Motor neuron (in vitro differentiated cells): ENCODE results near the gene GPR12. TPM values are rescaled to one million over a fixed set of nuclear protein-coding genes. Genes with fewer than 3 reads are reported as not detected.
A peak's percentile ranks its signal among the peaks of the same experiment; 100 is the strongest.

ENCODE experiments used
- ATAC-seq, 8 experiments: fragments of 200-7000 bp; cut with Tn5 transposase; replicated peaks in 6 of 8; 2 replicates each; pipeline ENCODE4 v1.8.0; 2021; ENCODE audit warnings: mild to moderate bottlenecking in 8 of 8, moderate library complexity in 8 of 8
- H3K27ac ChIP-seq, 2 donors: fragments of 250-450 bp; sonication (Bioruptor Pico); 2 replicates each; pipeline ENCODE4 v1.9.0; 2021; ENCODE audit warnings: antibody characterized with exemption in 2 of 2, mild to moderate bottlenecking in 2 of 2, moderate library complexity in 1 of 2
- H3K4me1 ChIP-seq, 2 donors: fragments of 250-450 bp; sonication (Bioruptor Pico); replicated peaks in 1 of 2; 2 replicates each; pipeline ENCODE4 v1.6.1; 2021; ENCODE audit warnings: antibody characterized with exemption in 2 of 2, mild to moderate bottlenecking in 2 of 2, moderate library complexity in 1 of 2
- H3K4me3 ChIP-seq, 5 donors: fragments of 250-450 bp; sonication (Bioruptor Pico); 2 replicates each; pipeline ENCODE4 v1.9.0; 2021; ENCODE audit warnings: antibody characterized with exemption in 5 of 5, mild to moderate bottlenecking in 5 of 5, moderate library complexity in 4 of 5
- WGBS, 10 experiments: fragments of 450-650 bp; shearing (Covaris generic); methylation state at CpG; one replicate each; pipeline ENCODE4 v1.0.0; 2022; 5-methylcytosine and 5-hydroxymethylcytosine counted together
- in situ Hi-C, 9 experiments: fragments of 400-800 bp; cut with MboI; loops; one replicate each; pipeline ENCODE4 v1.15.0; 2021; ENCODE audit warnings: low sequenced_read_pairs in 9 of 9, low pct_unique_long_range_greater_than_20kb in 2 of 9; ENCODE audit not compliant: unreplicated experiment in 9 of 9
- total RNA-seq, 8 experiments: library from RNA; unstranded; fragments of 300-600 nt; gene quantifications; 2 replicates each; pipeline versions ENCODE4 v1.2.3 to v1.2.4, GENCODE V29; 2022

The GPR12 gene
- 1 to 10 TPM in 4 of 8 experiments, under 1 TPM in 2, not detected in 2; 0.17 to 3.5 (median 2.1) TPM for total RNA-seq

GRCh38 chr13:26759907-26760831 lies at the start of gene GPR12:
Gene GPR12 (minus strand): TSS chr13:26760786. CDS start chr13:26759827, 959 bp downstream.
- H3K27ac ChIP-seq: no peak within 1 kb of the TSS
- WGBS, 10 experiments: 0 to 2% (median 0%) methylated on average over 1 to 10 of the region's 87 CpGs; no CpG with 5 or more reads in 2 of the 10 experiments
- in situ Hi-C loops: no loop called here
- H3K4me3 ChIP-seq: peak within 1 kb of the TSS; percentile 36 to 55 (median 43)
- H3K4me1 ChIP-seq: peaks cover 11 to 17% of the 10 kb centered on the region in 2 donors
- ATAC-seq: peak; percentile 6 to 54 (median 24)

- no peak overlapping the region for H3K4me3 ChIP-seq
- H3K27ac ChIP-seq: no peak overlapping the region
- peaks cover 0 to 5% of the 10 kb centered on the region in 2 donors for H3K4me1 ChIP-seq
- ATAC-seq: no peak
- WGBS, 10 experiments: 0 to 67% (median 17%) methylated on average over 1 to 2 of the region's 2 CpGs; no CpG with 5 or more reads in 1 of the 10 experiments
- in situ Hi-C loops: no loop called here
Observed at GRCh38 chr13:26810095-26810494, 49.5 kb upstream of the GPR12 start.

- no peak for ATAC-seq
- H3K4me1 ChIP-seq: no peaks in the 10 kb centered on the region
- in situ Hi-C loops: no loop called here
- H3K27ac ChIP-seq: no peak overlapping the region
- H3K4me3 ChIP-seq: no peak overlapping the region
Observed at GRCh38 chr13:26806891-26807290, 46.3 kb upstream of the GPR12 start.

GRCh38 chr13:26787961-26788360 lies 27.4 kb upstream of the GPR12 start:
- ATAC-seq: no peak
- H3K4me3 ChIP-seq: no peak overlapping the region
- WGBS, 10 experiments: 0 to 100% (median 42%) methylated on average over 1 to 3 of the region's 3 CpGs; no CpG with 5 or more reads in 6 of the 10 experiments
- in situ Hi-C loops: no loop called here
- no peak overlapping the region for H3K27ac ChIP-seq
- H3K4me1 ChIP-seq: no peaks in the 10 kb centered on the region

- WGBS, 10 experiments: 0 to 90% (median 70%) methylated on average over 1 to 2 of the region's 2 CpGs; no CpG with 5 or more reads in 2 of the 10 experiments
- no peak for ATAC-seq
- Histone ChIP-seq H3K27ac (no peak overlapping the region), H3K4me3 (no peak overlapping the region), H3K4me1 (no peaks in the 10 kb centered on the region)
- in situ Hi-C loops: no loop called here
Observed at GRCh38 chr13:26786651-26787295, 26.2 kb upstream of the GPR12 start.

GRCh38 chr13:26785838-26786630 lies 25.4 kb upstream of the GPR12 start:
- in situ Hi-C loops: no loop called here
- no peak overlapping the region for H3K4me3 ChIP-seq
- 0 to 100% (median 35%) methylated on average over 1 to 16 of the region's 17 CpGs; no CpG with 5 or more reads in 3 of the 10 experiments for WGBS, 10 experiments
- no peaks in the 10 kb centered on the region for H3K4me1 ChIP-seq
- peak in 1 of 8 experiments; percentile 65 for ATAC-seq
- no peak overlapping the region for H3K27ac ChIP-seq

GRCh38 chr13:26784704-26785639 lies 24.4 kb upstream of the GPR12 start:
- 0 to 80% (median 52%) methylated on average over 1 to 7 of the region's 18 CpGs; no CpG with 5 or more reads in 1 of the 10 experiments for WGBS, 10 experiments
- in situ Hi-C loops: no loop called here
- ATAC-seq: no peak
- Histone ChIP-seq H3K4me3 (no peak overlapping the region), H3K4me1 (no peaks in the 10 kb centered on the region), H3K27ac (no peak overlapping the region)

GRCh38 chr13:26780411-26780810 lies 19.8 kb upstream of the GPR12 start:
- no peak for ATAC-seq
- Histone ChIP-seq H3K27ac (no peak overlapping the region), H3K4me1 (no peaks in the 10 kb centered on the region), H3K4me3 (no peak overlapping the region)
- 38 to 91% (median 75%) methylated on average over 1 to 4 of the region's 4 CpGs; no CpG with 5 or more reads in 2 of the 10 experiments for WGBS, 10 experiments
- in situ Hi-C loops: no loop called here

GRCh38 chr13:26779321-26779720 lies 18.7 kb upstream of the GPR12 start:
- no peaks in the 10 kb centered on the region for H3K4me1 ChIP-seq
- H3K27ac ChIP-seq: no peak overlapping the region
- H3K4me3 ChIP-seq: no peak overlapping the region
- 22 to 86% (median 71%) methylated on average over 2 to 4 of the region's 4 CpGs; no CpG with 5 or more reads in 2 of the 10 experiments for WGBS, 10 experiments
- in situ Hi-C loops: no loop called here
- ATAC-seq: peak in 4 of 8 experiments; percentile 17 to 47 (median 36)

- in situ Hi-C loops: no loop called here
- H3K27ac ChIP-seq: no peak overlapping the region
- WGBS, 10 experiments: 50 to 94% (median 65%) methylated on average over 1 to 5 of the region's 5 CpGs; no CpG with 5 or more reads in 5 of the 10 experiments
- ATAC-seq: no peak
- no peak overlapping the region for H3K4me3 ChIP-seq
- peaks cover 0 to 4% of the 10 kb centered on the region in 2 donors for H3K4me1 ChIP-seq
Observed at GRCh38 chr13:26772531-26772930, 11.9 kb upstream of the GPR12 start.

- in situ Hi-C loops: no loop called here
- Histone ChIP-seq H3K27ac (no peak overlapping the region), H3K4me3 (no peak overlapping the region), H3K4me1 (peaks cover 0 to 4% of the 10 kb centered on the region in 2 donors)
- 0 to 82% (median 60%) methylated on average over 1 to 8 of the region's 12 CpGs; no CpG with 5 or more reads in 1 of the 10 experiments for WGBS, 10 experiments
- no peak for ATAC-seq
Observed at GRCh38 chr13:26771796-26772195, 11.2 kb upstream of the GPR12 start.
